Liver (tissue), 3 donors: ENCODE data around the gene KLHL12.

Experiments
- EGR1 ChIP-seq, 2 donors: IDR thresholded peaks; 2 replicates each; pipeline ENCODE4 v1.6.1; 2016 to 2018; ENCODE audit warnings: antibody characterized with exemption in 2 of 2, low read depth in 2 of 2
- GABPA ChIP-seq, 2 donors: IDR thresholded peaks in 1 of 2; conservative IDR thresholded peaks in 1 of 2; 2 replicates each; pipeline ENCODE4 v1.6.1; 2016; ENCODE audit warnings: antibody characterized with exemption in 2 of 2, mild to moderate bottlenecking in 1 of 2, moderate library complexity in 1 of 2
- HNF4A ChIP-seq, 2 donors: conservative IDR thresholded peaks; 2 replicates each; pipeline ENCODE4 v1.6.1; 2016; ENCODE audit warnings: antibody characterized with exemption in 2 of 2, mild to moderate bottlenecking in 2 of 2
- JUND ChIP-seq, 2 donors: IDR thresholded peaks; 2 replicates each; pipeline ENCODE4 v1.6.1; 2016; ENCODE audit warnings: antibody characterized with exemption in 2 of 2
- RAD21 ChIP-seq, 2 donors: IDR thresholded peaks; 2 replicates each; pipeline ENCODE4 v1.6.1; 2016; ENCODE audit warnings: antibody characterized with exemption in 2 of 2, mild to moderate bottlenecking in 2 of 2
- RXRA ChIP-seq, 2 donors: IDR thresholded peaks; 2 replicates each; pipeline ENCODE4 v1.6.1; 2017 to 2018; ENCODE audit warnings: antibody characterized with exemption in 2 of 2, mild to moderate bottlenecking in 1 of 2
- SP1 ChIP-seq: IDR thresholded peaks from 2 replicates; pipeline ENCODE4 v1.6.1; 2018; ENCODE audit warnings: antibody characterized with exemption, mild to moderate bottlenecking
- TAF1 ChIP-seq: conservative IDR thresholded peaks from 2 replicates; pipeline ENCODE4 v1.6.1; 2016; ENCODE audit warnings: antibody characterized with exemption, mild to moderate bottlenecking
- YY1 ChIP-seq: IDR thresholded peaks from 2 replicates; pipeline ENCODE4 v1.6.1; 2016; ENCODE audit warnings: antibody characterized with exemption, mild to moderate bottlenecking
- TF ChIP-seq, protein P1 (sequence below): fragments of 150-350 bp; IDR thresholded peaks from 2 replicates; pipeline ENCODE4 v1.5.1; 2017; ENCODE audit warnings: improper control_type of control experiment, low read depth, low read length; ENCODE audit not compliant: missing input control
- TF ChIP-seq, protein P2 (sequence below): IDR thresholded peaks from 2 replicates; pipeline ENCODE4 v1.6.1; 2016; ENCODE audit warnings: antibody characterized with exemption, mild to moderate bottlenecking
- TF ChIP-seq, protein P3 (sequence below): IDR thresholded peaks from 2 replicates; pipeline ENCODE4 v1.6.1; 2016; ENCODE audit warnings: antibody characterized with exemption
- TF ChIP-seq, protein P4 (sequence below): IDR thresholded peaks from 2 replicates; pipeline ENCODE4 v1.6.1; 2016; ENCODE audit warnings: antibody characterized with exemption
- TF ChIP-seq, protein P5 (sequence below): IDR thresholded peaks from 2 replicates; pipeline ENCODE4 v1.6.1; 2016; ENCODE audit warnings: antibody characterized with exemption
- donor health status: healthy.
- donor health status: healthy.

DNA sequence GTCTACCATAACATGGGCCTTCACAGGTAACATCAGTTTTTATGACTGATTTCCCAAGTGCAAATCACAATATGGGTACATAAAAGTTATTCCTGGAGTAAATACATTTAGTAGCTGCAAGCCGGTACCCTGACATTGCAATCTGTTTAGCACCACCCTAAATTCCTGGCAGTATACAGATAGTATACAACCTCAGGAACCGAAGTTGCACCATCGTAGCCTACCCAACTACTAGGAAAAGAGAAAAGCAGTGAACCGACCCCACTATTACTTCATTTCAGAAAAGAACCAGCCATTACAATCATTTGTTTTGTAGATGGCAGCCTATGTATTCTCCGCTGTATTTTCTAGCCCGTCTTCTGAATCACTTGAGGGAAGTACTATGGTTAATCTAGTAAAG lies 29.9 kb upstream of the KLHL12 start:
- no peak for TF ChIP-seq SP1
- TF ChIP-seq, protein P1, sequence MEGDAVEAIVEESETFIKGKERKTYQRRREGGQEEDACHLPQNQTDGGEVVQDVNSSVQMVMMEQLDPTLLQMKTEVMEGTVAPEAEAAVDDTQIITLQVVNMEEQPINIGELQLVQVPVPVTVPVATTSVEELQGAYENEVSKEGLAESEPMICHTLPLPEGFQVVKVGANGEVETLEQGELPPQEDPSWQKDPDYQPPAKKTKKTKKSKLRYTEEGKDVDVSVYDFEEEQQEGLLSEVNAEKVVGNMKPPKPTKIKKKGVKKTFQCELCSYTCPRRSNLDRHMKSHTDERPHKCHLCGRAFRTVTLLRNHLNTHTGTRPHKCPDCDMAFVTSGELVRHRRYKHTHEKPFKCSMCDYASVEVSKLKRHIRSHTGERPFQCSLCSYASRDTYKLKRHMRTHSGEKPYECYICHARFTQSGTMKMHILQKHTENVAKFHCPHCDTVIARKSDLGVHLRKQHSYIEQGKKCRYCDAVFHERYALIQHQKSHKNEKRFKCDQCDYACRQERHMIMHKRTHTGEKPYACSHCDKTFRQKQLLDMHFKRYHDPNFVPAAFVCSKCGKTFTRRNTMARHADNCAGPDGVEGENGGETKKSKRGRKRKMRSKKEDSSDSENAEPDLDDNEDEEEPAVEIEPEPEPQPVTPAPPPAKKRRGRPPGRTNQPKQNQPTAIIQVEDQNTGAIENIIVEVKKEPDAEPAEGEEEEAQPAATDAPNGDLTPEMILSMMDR, result no peak
- TF ChIP-seq EGR1 (IDR thresholded peaks at IDR 0.05; ENCODE audit: low read depth in 2 of 2), result no peak
- no peak for TF ChIP-seq JUND (IDR thresholded peaks at IDR 0.05)
- no peak for TF ChIP-seq GABPA (IDR thresholded peaks at IDR 0.05 in 1 of 2, conservative IDR thresholded peaks at IDR 0.05 in 1 of 2)
- TF ChIP-seq, protein P2, sequence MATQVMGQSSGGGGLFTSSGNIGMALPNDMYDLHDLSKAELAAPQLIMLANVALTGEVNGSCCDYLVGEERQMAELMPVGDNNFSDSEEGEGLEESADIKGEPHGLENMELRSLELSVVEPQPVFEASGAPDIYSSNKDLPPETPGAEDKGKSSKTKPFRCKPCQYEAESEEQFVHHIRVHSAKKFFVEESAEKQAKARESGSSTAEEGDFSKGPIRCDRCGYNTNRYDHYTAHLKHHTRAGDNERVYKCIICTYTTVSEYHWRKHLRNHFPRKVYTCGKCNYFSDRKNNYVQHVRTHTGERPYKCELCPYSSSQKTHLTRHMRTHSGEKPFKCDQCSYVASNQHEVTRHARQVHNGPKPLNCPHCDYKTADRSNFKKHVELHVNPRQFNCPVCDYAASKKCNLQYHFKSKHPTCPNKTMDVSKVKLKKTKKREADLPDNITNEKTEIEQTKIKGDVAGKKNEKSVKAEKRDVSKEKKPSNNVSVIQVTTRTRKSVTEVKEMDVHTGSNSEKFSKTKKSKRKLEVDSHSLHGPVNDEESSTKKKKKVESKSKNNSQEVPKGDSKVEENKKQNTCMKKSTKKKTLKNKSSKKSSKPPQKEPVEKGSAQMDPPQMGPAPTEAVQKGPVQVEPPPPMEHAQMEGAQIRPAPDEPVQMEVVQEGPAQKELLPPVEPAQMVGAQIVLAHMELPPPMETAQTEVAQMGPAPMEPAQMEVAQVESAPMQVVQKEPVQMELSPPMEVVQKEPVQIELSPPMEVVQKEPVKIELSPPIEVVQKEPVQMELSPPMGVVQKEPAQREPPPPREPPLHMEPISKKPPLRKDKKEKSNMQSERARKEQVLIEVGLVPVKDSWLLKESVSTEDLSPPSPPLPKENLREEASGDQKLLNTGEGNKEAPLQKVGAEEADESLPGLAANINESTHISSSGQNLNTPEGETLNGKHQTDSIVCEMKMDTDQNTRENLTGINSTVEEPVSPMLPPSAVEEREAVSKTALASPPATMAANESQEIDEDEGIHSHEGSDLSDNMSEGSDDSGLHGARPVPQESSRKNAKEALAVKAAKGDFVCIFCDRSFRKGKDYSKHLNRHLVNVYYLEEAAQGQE, result no peak
- TF ChIP-seq RAD21 (IDR thresholded peaks at IDR 0.05), result no peak
- no peak for TF ChIP-seq TAF1
- TF ChIP-seq, protein P3, sequence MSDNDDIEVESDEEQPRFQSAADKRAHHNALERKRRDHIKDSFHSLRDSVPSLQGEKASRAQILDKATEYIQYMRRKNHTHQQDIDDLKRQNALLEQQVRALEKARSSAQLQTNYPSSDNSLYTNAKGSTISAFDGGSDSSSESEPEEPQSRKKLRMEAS, result no peak
- TF ChIP-seq, protein P4, sequence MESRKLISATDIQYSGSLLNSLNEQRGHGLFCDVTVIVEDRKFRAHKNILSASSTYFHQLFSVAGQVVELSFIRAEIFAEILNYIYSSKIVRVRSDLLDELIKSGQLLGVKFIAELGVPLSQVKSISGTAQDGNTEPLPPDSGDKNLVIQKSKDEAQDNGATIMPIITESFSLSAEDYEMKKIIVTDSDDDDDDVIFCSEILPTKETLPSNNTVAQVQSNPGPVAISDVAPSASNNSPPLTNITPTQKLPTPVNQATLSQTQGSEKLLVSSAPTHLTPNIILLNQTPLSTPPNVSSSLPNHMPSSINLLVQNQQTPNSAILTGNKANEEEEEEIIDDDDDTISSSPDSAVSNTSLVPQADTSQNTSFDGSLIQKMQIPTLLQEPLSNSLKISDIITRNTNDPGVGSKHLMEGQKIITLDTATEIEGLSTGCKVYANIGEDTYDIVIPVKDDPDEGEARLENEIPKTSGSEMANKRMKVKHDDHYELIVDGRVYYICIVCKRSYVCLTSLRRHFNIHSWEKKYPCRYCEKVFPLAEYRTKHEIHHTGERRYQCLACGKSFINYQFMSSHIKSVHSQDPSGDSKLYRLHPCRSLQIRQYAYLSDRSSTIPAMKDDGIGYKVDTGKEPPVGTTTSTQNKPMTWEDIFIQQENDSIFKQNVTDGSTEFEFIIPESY, result no peak
- TF ChIP-seq, protein P5, sequence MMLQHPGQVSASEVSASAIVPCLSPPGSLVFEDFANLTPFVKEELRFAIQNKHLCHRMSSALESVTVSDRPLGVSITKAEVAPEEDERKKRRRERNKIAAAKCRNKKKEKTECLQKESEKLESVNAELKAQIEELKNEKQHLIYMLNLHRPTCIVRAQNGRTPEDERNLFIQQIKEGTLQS, result no peak
- no peak for TF ChIP-seq YY1
- TF ChIP-seq RXRA (IDR thresholded peaks at IDR 0.05), result no peak
- no peak for TF ChIP-seq HNF4A (conservative IDR thresholded peaks at IDR 0.05)
